Vagina (tissue), 2 donors: ENCODE data around the gene CDH24. TPM values are rescaled to one million over a fixed set of nuclear protein-coding genes. Genes with fewer than 3 reads are reported as not detected.
A peak's percentile ranks its signal among the peaks of the same experiment; 100 is the strongest.

ENCODE experiments used
- DNase-seq, 2 donors: peaks; one replicate each; pipeline ENCODE4 v3.0.0-alpha.2; 2017; ENCODE audit errors: extremely low spot score in 2 of 2
- H3K27ac ChIP-seq: fragments of 200-600 bp; sonication (generic); one replicate; pipeline ENCODE4 v1.5.1; 2019
- H3K27me3 ChIP-seq: fragments of 200-600 bp; sonication (generic); one replicate; pipeline ENCODE4 v1.5.1; 2019
- H3K36me3 ChIP-seq, 2 donors: fragments of 200-600 bp; sonication (generic); one replicate each; pipeline ENCODE4 v1.5.1; 2017 to 2019
- H3K4me1 ChIP-seq: fragments of 200-600 bp; sonication (generic); one replicate; pipeline ENCODE4 v1.5.1; 2019
- H3K4me3 ChIP-seq, 2 donors: fragments of 200-600 bp; sonication (generic); 1 replicate in 1 of 2; 2 replicates in 1 of 2; pipeline ENCODE4 v1.5.1; 2016 to 2019
- H3K9me3 ChIP-seq: fragments of 200-600 bp; sonication (generic); one replicate; pipeline ENCODE4 v1.5.1; 2019
- POLR2A ChIP-seq, 2 donors: fragments of 450-650 bp; IDR thresholded peaks; one replicate each; pipeline ENCODE4 v1.6.1; 2017; ENCODE audit warnings: antibody characterized with exemption in 2 of 2, mild to moderate bottlenecking in 2 of 2, moderate library complexity in 2 of 2
- POLR2AphosphoS5 ChIP-seq, 2 donors: sonication (generic); formaldehyde crosslinking; IDR thresholded peaks; one replicate each; pipeline ENCODE4 v1.9.0; 2017; ENCODE audit warnings: antibody characterized with exemption in 2 of 2, mild to moderate bottlenecking in 2 of 2, low read depth in 1 of 2; ENCODE audit not compliant: insufficient read depth in 1 of 2
- intact Hi-C: fragments of 100-400 bp; cut with DNase I; formaldehyde crosslinking; loops from one replicate; pipeline ENCODE4 v1.15.1; 2023
- total RNA-seq: library from RNA; depleted of rRNA; stranded (reverse); fragments of >200 nt; gene quantifications from one replicate; pipeline ENCODE4 v1.2.3, GENCODE V29; 2016
- TF ChIP-seq, protein P1 (sequence below), 3 experiments: fragments of 450-650 bp in 2 of 3; fragments of 200-600 bp in 1 of 3; sonication (generic) in 1 of 3; IDR thresholded peaks; one replicate each; pipeline ENCODE4 v1.5.1; 2017 to 2019; ENCODE audit warnings: antibody characterized with exemption in 3 of 3, mild to moderate bottlenecking in 2 of 3, moderate library complexity in 2 of 3

Gene CDH24
- total RNA-seq, 1 donor from 2014 or later, result 5.4 TPM

DNA sequence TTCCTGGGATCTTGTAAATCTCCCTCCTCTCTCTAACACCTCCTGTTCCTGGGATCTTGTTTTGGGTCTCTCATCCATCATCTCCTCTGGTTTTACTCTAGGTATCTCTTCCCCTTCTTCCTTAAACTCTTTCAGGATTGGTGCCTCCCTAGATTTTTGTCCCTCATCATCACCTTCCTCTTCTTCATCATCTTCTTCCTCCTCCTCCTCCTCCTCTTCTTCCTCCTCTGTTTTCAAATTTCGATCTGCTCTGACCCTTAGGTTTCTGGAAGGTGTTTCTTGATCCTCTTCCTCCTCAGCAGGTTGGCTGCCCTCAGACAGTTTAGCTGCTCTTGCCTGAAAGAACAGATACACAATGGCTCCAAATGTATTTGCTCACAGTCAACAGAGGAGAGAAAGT is 23.2 kb upstream of the CDH24 start:
- TF ChIP-seq, protein P1, sequence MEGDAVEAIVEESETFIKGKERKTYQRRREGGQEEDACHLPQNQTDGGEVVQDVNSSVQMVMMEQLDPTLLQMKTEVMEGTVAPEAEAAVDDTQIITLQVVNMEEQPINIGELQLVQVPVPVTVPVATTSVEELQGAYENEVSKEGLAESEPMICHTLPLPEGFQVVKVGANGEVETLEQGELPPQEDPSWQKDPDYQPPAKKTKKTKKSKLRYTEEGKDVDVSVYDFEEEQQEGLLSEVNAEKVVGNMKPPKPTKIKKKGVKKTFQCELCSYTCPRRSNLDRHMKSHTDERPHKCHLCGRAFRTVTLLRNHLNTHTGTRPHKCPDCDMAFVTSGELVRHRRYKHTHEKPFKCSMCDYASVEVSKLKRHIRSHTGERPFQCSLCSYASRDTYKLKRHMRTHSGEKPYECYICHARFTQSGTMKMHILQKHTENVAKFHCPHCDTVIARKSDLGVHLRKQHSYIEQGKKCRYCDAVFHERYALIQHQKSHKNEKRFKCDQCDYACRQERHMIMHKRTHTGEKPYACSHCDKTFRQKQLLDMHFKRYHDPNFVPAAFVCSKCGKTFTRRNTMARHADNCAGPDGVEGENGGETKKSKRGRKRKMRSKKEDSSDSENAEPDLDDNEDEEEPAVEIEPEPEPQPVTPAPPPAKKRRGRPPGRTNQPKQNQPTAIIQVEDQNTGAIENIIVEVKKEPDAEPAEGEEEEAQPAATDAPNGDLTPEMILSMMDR (IDR thresholded peaks at IDR 0.05), result no peak
- no peak for TF ChIP-seq POLR2AphosphoS5 (IDR thresholded peaks at IDR 0.05; ENCODE audit: insufficient read depth in 1 of 2, low read depth in 1 of 2)
- TF ChIP-seq POLR2A (IDR thresholded peaks at IDR 0.05), result no peak
- Histone ChIP-seq H3K4me3 (no peak overlapping the region), H3K4me1 (peaks cover 31% of the 10 kb centered on the region), H3K27ac (peak overlapping the region; percentile 72), H3K27me3 (no peaks in the 10 kb centered on the region), H3K36me3 (peaks cover 3 to 93% of the 10 kb centered on the region in 2 donors), H3K9me3 (no peaks in the 10 kb centered on the region)
- intact Hi-C loops, result no loop called here
- DNase-seq, result no peak

DNA sequence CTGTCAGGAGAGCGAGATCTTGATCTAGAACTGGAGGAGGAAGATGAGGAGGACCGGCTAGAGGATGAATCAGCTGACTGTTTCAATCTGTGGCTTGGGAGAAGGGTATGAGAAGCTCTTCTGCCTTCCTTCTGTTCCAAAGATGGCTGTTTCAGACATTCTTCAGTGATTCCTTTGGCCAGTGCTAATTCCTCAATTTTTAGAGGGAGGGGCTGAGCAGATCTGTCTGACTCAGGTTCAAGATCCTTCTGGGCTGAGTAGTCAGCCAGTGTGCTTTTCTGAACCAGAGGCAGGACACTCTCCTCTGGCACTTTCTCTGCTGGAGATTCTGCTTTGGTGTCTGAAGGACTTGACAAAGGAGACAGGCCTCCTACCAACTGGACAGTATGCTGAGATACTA is 22.4 kb upstream of the CDH24 start:
- Histone ChIP-seq H3K4me3 (no peak overlapping the region), H3K9me3 (no peaks in the 10 kb centered on the region), H3K27me3 (no peaks in the 10 kb centered on the region), H3K27ac (peak overlapping the region; percentile 72), H3K4me1 (peaks cover 31% of the 10 kb centered on the region), H3K36me3 (peaks cover 3 to 90% of the 10 kb centered on the region in 2 donors)
- DNase-seq, result no peak
- TF ChIP-seq POLR2AphosphoS5 (IDR thresholded peaks at IDR 0.05; ENCODE audit: insufficient read depth in 1 of 2, low read depth in 1 of 2) (no peak), POLR2A (IDR thresholded peaks at IDR 0.05) (no peak)
- TF ChIP-seq, protein P1 (IDR thresholded peaks at IDR 0.05), result no peak
- intact Hi-C loops, result no loop called here

DNA sequence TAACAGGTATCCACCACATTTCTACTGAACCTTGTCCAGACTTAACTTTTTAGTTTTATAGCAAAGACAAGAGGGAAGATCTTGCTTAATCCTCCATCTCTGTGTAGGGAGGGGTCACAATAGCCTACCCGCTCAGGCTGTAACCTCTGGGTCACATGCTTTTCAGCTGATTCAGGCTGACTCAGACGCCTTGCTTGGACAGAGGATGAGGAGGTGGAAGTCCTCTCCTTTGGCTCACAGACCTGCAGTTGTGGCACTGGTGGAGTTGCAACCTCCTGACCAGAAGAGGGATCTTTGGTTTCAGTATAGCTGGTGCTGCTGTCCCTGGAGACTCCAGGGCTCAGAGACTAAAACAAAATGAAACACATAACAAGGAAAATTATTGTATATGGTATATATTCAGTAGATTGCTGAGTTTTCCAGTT is 21.4 kb upstream of the CDH24 start:
- Histone ChIP-seq H3K27me3 (no peaks in the 10 kb centered on the region), H3K4me1 (peaks cover 31% of the 10 kb centered on the region), H3K36me3 (peaks cover 3 to 91% of the 10 kb centered on the region in 2 donors), H3K4me3 (no peak overlapping the region), H3K27ac (peak overlapping the region; percentile 72), H3K9me3 (no peaks in the 10 kb centered on the region)
- peak; percentile 94 to 96 for DNase-seq
- TF ChIP-seq POLR2AphosphoS5 (IDR thresholded peaks at IDR 0.05; ENCODE audit: insufficient read depth in 1 of 2, low read depth in 1 of 2), result peak; percentile 39 to 88
- TF ChIP-seq, protein P1 (IDR thresholded peaks at IDR 0.05), result no peak
- TF ChIP-seq POLR2A (IDR thresholded peaks at IDR 0.05), result no peak
- intact Hi-C loops, result no loop called here

DNA sequence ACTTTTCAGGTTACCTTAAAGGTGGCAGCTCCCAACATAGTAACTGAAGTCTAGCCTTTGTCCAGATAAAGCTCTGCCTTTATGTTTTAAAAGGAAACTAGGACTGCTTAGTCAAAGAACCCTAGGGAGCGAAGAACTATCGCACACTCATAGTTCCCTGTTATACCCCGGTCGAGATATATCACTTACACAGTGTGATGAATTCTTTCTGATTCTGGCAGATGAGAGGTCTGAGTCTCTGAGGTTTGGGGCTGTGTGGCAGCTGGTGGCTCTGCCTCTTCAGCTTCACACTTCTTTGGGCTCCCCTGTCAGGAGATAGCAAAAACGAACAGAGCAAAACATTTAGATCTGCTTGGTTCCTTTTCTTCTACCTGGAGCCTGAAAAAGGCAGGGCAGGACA is 20.6 kb upstream of the CDH24 start:
- Histone ChIP-seq H3K27me3 (no peaks in the 10 kb centered on the region), H3K4me3 (no peak overlapping the region), H3K36me3 (peaks cover 3 to 90% of the 10 kb centered on the region in 2 donors), H3K27ac (peak overlapping the region; percentile 72), H3K9me3 (no peaks in the 10 kb centered on the region), H3K4me1 (peaks cover 36% of the 10 kb centered on the region)
- intact Hi-C loops, result no loop called here
- DNase-seq, result peak; percentile 16 to 78
- no peak for TF ChIP-seq POLR2AphosphoS5 (IDR thresholded peaks at IDR 0.05; ENCODE audit: insufficient read depth in 1 of 2, low read depth in 1 of 2)
- TF ChIP-seq, protein P1 (IDR thresholded peaks at IDR 0.05), result no peak
- TF ChIP-seq POLR2A (IDR thresholded peaks at IDR 0.05), result no peak

DNA sequence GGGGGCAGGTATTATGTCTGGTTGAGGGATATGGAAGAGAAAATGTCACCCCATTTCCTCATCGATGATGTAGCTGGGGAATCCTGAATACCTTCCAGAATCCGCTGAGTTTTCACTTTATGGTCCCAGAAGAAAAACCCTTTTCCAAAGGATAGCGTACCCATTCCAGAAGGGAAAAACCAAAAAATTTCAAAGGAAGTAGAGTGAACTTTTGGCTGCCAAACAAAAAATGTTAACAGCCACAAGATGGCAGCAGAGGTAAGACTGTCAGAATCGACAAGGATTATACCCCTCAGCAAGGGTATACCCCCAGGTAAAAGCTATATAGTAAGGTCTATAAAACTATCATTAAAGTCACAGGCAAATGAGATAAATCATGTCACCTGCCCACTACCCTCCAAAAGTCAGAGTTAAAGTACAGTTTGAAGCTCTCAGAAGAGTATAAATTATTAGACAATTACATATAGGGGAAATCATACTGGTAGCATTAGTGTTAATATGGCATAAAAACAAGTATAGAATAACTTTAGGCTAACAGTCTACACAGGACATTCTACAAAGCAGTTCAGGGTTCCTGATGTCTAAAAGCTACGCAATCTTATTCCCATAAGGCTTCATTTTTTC is 19.6 kb upstream of the CDH24 start:
- H3K4me1 ChIP-seq, result peaks cover 47% of the 10 kb centered on the region
- H3K9me3 ChIP-seq, result no peaks in the 10 kb centered on the region
- H3K27ac ChIP-seq, result peak overlapping the region; percentile 72
- no peak for TF ChIP-seq POLR2AphosphoS5 (IDR thresholded peaks at IDR 0.05; ENCODE audit: insufficient read depth in 1 of 2, low read depth in 1 of 2)
- TF ChIP-seq POLR2A (IDR thresholded peaks at IDR 0.05), result no peak
- TF ChIP-seq, protein P1 (IDR thresholded peaks at IDR 0.05), result peak in 1 of 3 experiments; percentile 33
- peaks cover 3 to 92% of the 10 kb centered on the region in 2 donors for H3K36me3 ChIP-seq
- DNase-seq, result peak in 1 of 2 donors; percentile 16
- H3K27me3 ChIP-seq, result no peaks in the 10 kb centered on the region
- no peak overlapping the region for H3K4me3 ChIP-seq
- intact Hi-C loops, result no loop called here
